ENCODE data around the gene GLT8D2. TPM values are rescaled to one million over a fixed set of nuclear protein-coding genes. Genes with fewer than 3 reads are reported as not detected.

The GLT8D2 gene
- total and polyA plus RNA-seq, 2 of the 13 experiments (the other 11 are each of a cell fraction or from before 2014, with no cell fraction given): not detected

- TF ChIP-seq ZNF687 (CRISPR knock-in tag; IDR thresholded peaks at IDR 0.05) (no peak), ZNF577 (CRISPR knock-in tag; IDR thresholded peaks at IDR 0.05; ENCODE audit: borderline replicate concordance, low read depth) (no peak), AHR (CRISPR knock-in tag; IDR thresholded peaks at IDR 0.05) (no peak), ZBTB42 (CRISPR knock-in tag; IDR thresholded peaks at IDR 0.05) (no peak)
Measured at GRCh38 chr12:104011253-104011652, 38.7 kb downstream of the GLT8D2 start (continued).

GRCh38 chr12:104010606-104011169, 39.3 kb downstream of the GLT8D2 start:
- no TSS peak for BruUV-seq (replicated peaks)
- in situ Hi-C loops (cut with HindIII; ENCODE audit: extremely low pct_ligation_motif_present, low pct_unique_long_range_greater_than_20kb): no loop called here
- Histone ChIP-seq H3K27me3 (ENCODE audit: control insufficient read depth in 1 of 2, insufficient read depth in 2 of 2, low read length in 2 of 2) (peaks cover 0 to 2% of the 10 kb centered on the region in 2 experiments; a peak in 2 of 5 replicates), H4K20me1 (ENCODE audit: insufficient read depth, low read length) (no peaks in the 10 kb centered on the region), H2AFZ (ENCODE audit: low read length) (no peak overlapping the region), H3K4me2 (ENCODE audit: low read depth, low read length) (no peak overlapping the region), H3K36me3 (replicated peaks in 1 of 2; ENCODE audit: control insufficient read depth in 1 of 2, insufficient read depth in 2 of 2, low read length in 2 of 2) (no peaks in the 10 kb centered on the region), H3K4me3 (replicated peaks in 1 of 3; ENCODE audit: insufficient read depth in 1 of 3, low read depth in 2 of 3, low read length in 3 of 3) (no peak overlapping the region), H3K4me1 (ENCODE audit: insufficient read depth, low read length) (no peaks in the 10 kb centered on the region), H3K79me2 (ENCODE audit: insufficient read depth, low read length) (no peaks in the 10 kb centered on the region), H3K9ac (ENCODE audit: insufficient read depth, low read depth, low read length) (no peak overlapping the region), H3K27ac (ENCODE audit: extremely low read length, insufficient read depth, low read length) (no peak overlapping the region), H3K9me3 (ENCODE audit: low read length) (no peaks in the 10 kb centered on the region)
- FAIRE-seq (no peak), ATAC-seq (no peak), DNase-seq (ENCODE audit: low spot score) (no peak)
- POLR2A ChIA-PET: no interaction called here
- WGBS (ENCODE audit: low lambda C conversion rate): 21% methylated on average over 2 of the region's 2 CpGs
- CTCF ChIA-PET (ENCODE audit: low intra/inter-chr PET ratio, low total read pairs): no interaction called here
- intact Hi-C loops (cut with micrococcal nuclease; ENCODE audit: unreplicated experiment): no loop called here
- no peak for TF ChIP-seq HDAC2 (CRISPR knock-in tag; IDR thresholded peaks at IDR 0.05)
- TF ChIP-seq HDAC1 (CRISPR knock-in tag; IDR thresholded peaks at IDR 0.05): no peak
- TF ChIP-seq PREB (CRISPR knock-in tag; IDR thresholded peaks at IDR 0.05): no peak
- TF ChIP-seq ZNF788 (CRISPR knock-in tag; IDR thresholded peaks at IDR 0.05; ENCODE audit: borderline replicate concordance): no peak
- no peak for TF ChIP-seq HOXA3 (CRISPR knock-in tag; IDR thresholded peaks at IDR 0.05)
- TF ChIP-seq KDM4B (CRISPR knock-in tag; IDR thresholded peaks at IDR 0.05): no peak
- TF ChIP-seq THRA (CRISPR knock-in tag; IDR thresholded peaks at IDR 0.05; ENCODE audit: borderline replicate concordance): no peak
- no peak for TF ChIP-seq ZNF564 (CRISPR knock-in tag; IDR thresholded peaks at IDR 0.05)
- TF ChIP-seq EED (CRISPR knock-in tag; IDR thresholded peaks at IDR 0.05): no peak
- no peak for TF ChIP-seq ZMYM3 (CRISPR knock-in tag; IDR thresholded peaks at IDR 0.05)
